Skeletal muscle tissue (tissue), 4 donors: ENCODE measurements around the gene CECR2. TPM values are rescaled to one million over a fixed set of nuclear protein-coding genes. Genes with fewer than 3 reads are reported as not detected.

Experiments used
- H3K27ac ChIP-seq: one replicate; pipeline ENCODE4 v1.7.0; 2013; ENCODE audit warnings: mild to moderate bottlenecking, low read depth, low read length, inconsistent platforms
- H3K27me3 ChIP-seq, 3 donors: one replicate each; pipeline ENCODE4 v1.7.0; 2013; ENCODE audit warnings: low read length in 3 of 3; ENCODE audit not compliant: control insufficient read depth in 3 of 3, insufficient read depth in 3 of 3
- H3K36me3 ChIP-seq, 3 donors: one replicate each; pipeline ENCODE4 v1.7.0; 2013; ENCODE audit warnings: low read length in 3 of 3; ENCODE audit not compliant: control insufficient read depth in 3 of 3, insufficient read depth in 3 of 3
- H3K4me1 ChIP-seq, 3 donors: one replicate each; pipeline ENCODE4 v1.7.0; 2013; ENCODE audit warnings: low read length in 3 of 3, mild to moderate bottlenecking in 3 of 3; ENCODE audit not compliant: control insufficient read depth in 3 of 3, insufficient read depth in 3 of 3
- H3K4me3 ChIP-seq, 3 donors: one replicate each; pipeline ENCODE4 v1.7.0; 2013; ENCODE audit warnings: low read length in 3 of 3
- H3K9ac ChIP-seq, 3 donors: one replicate each; pipeline ENCODE4 v1.7.0; 2013; ENCODE audit warnings: low read length in 3 of 3, mild to moderate bottlenecking in 3 of 3, moderate library complexity in 2 of 3, low read depth in 1 of 3
- H3K9me3 ChIP-seq, 3 donors: one replicate each; pipeline ENCODE4 v1.7.0; 2013; ENCODE audit warnings: low read length in 3 of 3; ENCODE audit not compliant: control insufficient read depth in 3 of 3
- total RNA-seq: library from RNA; depleted of rRNA; stranded (reverse); fragments of >200 nt; gene quantifications from one replicate; pipeline ENCODE4 v1.2.3, GENCODE V29; 2014
- donor health status: Osteomylitis.

CECR2 gene
- total RNA-seq, 1 donor from 2014 or later: 8.9 TPM

DNA sequence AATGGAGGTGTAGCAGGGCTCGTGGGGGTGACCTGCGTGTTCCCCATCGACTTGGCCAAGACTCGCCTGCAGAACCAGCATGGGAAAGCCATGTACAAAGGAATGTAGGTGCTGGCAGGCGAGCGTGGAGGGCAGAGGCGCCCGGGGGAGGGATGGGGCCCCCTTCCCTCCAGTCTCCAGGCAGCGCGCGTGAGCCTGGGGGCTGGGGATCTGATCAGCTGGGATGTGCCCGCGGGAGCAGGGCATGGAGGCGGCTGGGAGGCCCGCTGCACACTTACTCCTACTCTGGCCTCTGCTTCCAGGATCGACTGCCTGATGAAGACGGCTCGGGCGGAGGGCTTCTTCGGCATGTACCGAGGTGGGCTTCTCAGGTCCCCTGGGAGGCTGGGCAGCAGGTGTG is 211.8 kb downstream of the CECR2 start:
- Histone ChIP-seq H3K27me3 (no peaks in the 10 kb centered on the region), H3K36me3 (peaks cover 0 to 6% (median 0%) of the 10 kb centered on the region in 3 donors), H3K27ac (no peak overlapping the region), H3K9ac (no peak overlapping the region), H3K4me1 (peaks cover 0 to 5% (median 4%) of the 10 kb centered on the region in 3 donors), H3K9me3 (no peaks in the 10 kb centered on the region), H3K4me3 (no peak overlapping the region)

DNA sequence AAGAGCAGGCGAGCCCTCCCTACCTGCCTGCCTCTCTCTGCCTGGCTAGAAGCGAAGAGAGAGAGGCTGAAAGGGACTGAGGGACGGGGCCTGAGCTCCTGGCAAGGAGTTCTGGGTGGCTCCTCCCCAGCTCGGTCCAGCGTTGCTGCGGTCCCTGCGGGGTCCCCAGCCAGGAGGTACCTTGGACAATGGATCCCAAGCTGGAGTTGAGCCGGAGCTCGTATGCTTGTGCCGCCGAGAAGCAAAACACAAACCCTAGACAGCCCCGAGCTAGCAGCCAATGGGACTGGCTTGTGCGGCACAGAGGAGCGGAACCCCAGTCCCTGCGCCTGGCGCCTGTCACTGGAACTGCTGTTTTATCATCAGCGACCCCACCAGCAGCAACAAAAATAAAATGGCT is 212.4 kb downstream of the CECR2 start:
- H3K27me3 ChIP-seq: no peaks in the 10 kb centered on the region
- H3K36me3 ChIP-seq: peaks cover 0 to 6% (median 0%) of the 10 kb centered on the region in 3 donors

DNA sequence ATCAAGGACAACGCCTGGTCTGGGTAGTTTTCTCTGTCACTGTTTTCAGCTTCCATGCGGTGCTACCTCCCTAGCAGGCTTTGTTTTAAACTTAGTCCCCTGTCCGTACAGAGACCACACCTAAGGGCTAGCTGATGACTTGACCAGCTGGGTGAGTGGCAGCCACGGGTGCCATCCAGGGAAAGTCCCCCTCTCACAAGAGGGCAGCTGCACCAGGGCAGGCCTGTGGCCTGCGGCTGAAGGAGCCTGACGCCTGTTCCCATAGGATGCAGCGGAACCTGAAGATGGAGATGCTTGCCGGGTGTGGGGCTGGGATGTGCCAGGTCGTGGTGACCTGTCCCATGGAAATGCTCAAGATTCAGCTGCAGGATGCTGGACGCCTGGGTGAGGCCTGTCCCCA is 213.9 kb downstream of the CECR2 start:
- no peak overlapping the region for H3K4me3 ChIP-seq
- peaks cover 0 to 13% (median 0%) of the 10 kb centered on the region in 3 donors for H3K36me3 ChIP-seq

More for the DNA sequence above, 212.4 kb downstream of the CECR2 start:
- H3K9ac ChIP-seq: no peak overlapping the region
- no peak overlapping the region for H3K4me3 ChIP-seq
- peaks cover under 1 to 3% (median under 1%) of the 10 kb centered on the region in 3 donors for H3K4me1 ChIP-seq
- no peak overlapping the region for H3K27ac ChIP-seq
- no peaks in the 10 kb centered on the region for H3K9me3 ChIP-seq

DNA sequence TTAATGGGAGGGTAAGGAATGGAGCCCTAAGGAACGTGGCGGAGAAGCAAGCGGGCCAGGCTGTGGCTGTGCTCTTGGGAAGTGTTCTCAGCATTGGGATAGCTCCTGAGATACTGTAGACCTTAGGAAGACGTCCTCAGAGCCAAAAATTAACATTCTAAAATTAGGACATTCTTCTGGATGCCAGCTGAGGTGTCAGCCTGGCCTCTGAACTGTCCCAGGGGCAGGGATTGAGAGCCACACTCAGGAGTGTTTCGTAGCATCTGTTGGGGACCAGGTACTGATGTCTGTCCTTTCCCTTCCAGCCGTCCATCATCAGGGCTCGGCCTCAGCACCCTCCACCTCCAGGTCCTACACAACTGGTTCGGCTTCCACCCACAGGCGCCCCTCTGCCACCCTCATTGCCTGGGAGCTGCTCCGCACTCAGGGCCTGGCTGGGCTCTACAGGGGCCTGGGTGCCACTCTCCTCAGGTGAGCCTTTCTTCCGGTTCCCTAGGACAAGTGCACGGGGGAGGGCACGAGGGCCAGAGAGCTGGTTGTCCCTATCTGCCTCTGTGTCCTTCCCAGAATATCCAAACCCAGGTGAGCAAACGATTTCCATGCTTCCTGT is 217.7 kb downstream of the CECR2 start:
- no peaks in the 10 kb centered on the region for H3K9me3 ChIP-seq
- no peak overlapping the region for H3K27ac ChIP-seq

More for the DNA sequence above, 213.9 kb downstream of the CECR2 start:
- Histone ChIP-seq H3K27me3 (no peaks in the 10 kb centered on the region), H3K4me1 (peaks cover 4 to 6% (median 5%) of the 10 kb centered on the region in 3 donors), H3K9me3 (no peaks in the 10 kb centered on the region), H3K27ac (no peak overlapping the region), H3K9ac (no peak overlapping the region)

DNA sequence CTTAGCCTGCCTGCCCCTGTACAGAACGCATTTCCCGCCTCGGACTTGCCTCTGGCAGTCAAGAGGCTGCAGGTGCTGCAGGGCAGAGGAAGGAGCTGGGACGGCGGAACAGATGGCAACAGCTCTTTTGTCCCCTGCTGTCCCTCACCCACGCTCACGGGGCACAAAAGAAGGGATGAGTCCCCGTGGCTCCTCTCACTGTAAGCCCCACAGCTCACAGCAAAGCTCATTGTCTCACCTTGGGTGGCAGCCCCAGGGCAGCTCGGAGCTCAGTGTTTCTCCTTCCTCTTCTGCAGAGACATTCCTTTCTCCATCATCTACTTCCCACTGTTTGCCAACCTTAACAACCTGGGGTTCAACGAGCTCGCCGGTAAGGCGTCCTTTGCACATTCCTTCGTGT is 218.4 kb downstream of the CECR2 start:
- Histone ChIP-seq H3K9ac (no peak overlapping the region), H3K4me1 (peaks cover 4 to 6% (median 5%) of the 10 kb centered on the region in 3 donors), H3K27me3 (no peaks in the 10 kb centered on the region), H3K9me3 (no peaks in the 10 kb centered on the region), H3K27ac (no peak overlapping the region), H3K4me3 (no peak overlapping the region), H3K36me3 (peaks cover 16 to 33% (median 25%) of the 10 kb centered on the region in 3 donors)

More for the DNA sequence above, 217.7 kb downstream of the CECR2 start:
- H3K9ac ChIP-seq: no peak overlapping the region
- no peaks in the 10 kb centered on the region for H3K27me3 ChIP-seq
- H3K4me3 ChIP-seq: no peak overlapping the region
- H3K36me3 ChIP-seq: peaks cover 9 to 31% (median 18%) of the 10 kb centered on the region in 3 donors
- H3K4me1 ChIP-seq: peaks cover 4 to 6% (median 5%) of the 10 kb centered on the region in 3 donors

DNA sequence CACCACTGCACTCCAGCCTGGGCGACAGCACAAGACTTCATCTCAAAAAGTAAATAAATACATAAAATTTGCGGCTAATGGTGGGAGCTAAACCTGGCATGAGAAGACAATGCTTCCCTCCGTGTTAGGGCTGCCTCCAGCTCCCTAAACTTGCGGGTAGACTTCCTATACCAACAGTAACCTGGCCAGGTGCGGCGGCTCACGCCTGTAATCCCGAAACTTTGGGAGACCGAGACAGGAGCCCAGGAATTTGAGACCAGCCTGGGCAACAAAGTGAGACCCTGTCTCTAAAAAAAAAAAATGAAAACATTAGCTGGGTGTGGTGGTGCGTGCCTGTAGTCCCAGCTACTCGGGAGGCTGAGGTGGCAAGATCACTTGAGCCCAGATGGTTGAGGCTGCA is 219.3 kb downstream of the CECR2 start:
- Histone ChIP-seq H3K9me3 (no peaks in the 10 kb centered on the region), H3K27me3 (no peaks in the 10 kb centered on the region), H3K36me3 (peaks cover 23 to 40% (median 32%) of the 10 kb centered on the region in 3 donors), H3K9ac (no peak overlapping the region), H3K4me3 (no peak overlapping the region), H3K4me1 (peaks cover 4 to 6% (median 5%) of the 10 kb centered on the region in 3 donors), H3K27ac (no peak overlapping the region)

DNA sequence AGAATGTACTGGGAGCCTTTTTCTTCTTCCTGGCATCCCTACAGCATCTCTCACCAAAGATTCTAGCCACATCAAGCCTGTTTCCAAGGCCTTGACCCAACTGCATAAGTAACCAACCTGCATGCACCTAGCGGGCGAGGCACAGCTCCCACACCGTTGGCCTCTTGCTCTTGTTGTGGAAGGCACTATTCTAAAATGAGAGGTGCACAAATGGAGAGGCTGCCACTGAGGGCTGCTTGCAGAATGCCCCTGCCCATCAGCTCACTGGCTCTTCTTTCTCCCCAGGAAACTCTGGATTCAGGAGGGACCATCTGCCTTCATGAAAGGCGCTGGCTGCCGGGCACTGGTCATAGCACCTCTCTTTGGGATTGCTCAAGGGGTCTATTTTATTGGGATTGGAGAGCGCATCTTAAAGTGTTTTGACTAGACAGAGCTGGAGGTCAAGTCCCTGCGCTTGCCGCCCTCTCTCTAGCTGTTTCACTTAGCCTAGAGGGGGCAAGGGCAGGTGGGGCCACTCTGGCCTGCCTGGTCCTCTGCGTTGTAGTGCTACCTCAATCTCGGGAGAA is 220.6 kb downstream of the CECR2 start:
- Histone ChIP-seq H3K4me1 (peaks cover 4 to 6% (median 5%) of the 10 kb centered on the region in 3 donors), H3K27ac (no peak overlapping the region), H3K4me3 (no peak overlapping the region), H3K9me3 (no peaks in the 10 kb centered on the region), H3K9ac (no peak overlapping the region), H3K27me3 (no peaks in the 10 kb centered on the region), H3K36me3 (peaks cover 34 to 50% (median 44%) of the 10 kb centered on the region in 3 donors)

DNA sequence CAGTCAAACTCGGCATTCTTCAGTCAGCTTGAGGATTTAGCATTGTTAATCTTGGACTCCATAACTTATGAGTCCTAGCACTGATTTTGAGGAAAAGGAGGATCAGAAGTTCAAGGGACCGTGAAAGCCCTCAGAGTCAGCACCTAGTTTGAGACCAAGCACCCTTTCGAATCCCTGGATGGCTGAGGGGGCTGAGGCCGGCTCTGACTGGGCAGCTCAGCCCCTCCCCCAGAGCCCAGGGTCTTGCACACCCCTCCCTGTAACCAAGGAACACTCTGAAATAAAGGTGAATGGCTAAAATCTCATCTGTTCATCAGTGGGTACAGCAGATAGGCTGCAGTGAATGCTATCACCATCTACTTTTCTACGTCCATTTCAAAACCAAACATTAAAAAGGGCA is 221.3 kb downstream of the CECR2 start:
- H3K4me3 ChIP-seq: no peak overlapping the region
- no peak overlapping the region for H3K27ac ChIP-seq
- H3K9me3 ChIP-seq: no peaks in the 10 kb centered on the region
- H3K36me3 ChIP-seq: peaks cover 35 to 56% (median 50%) of the 10 kb centered on the region in 3 donors
- H3K4me1 ChIP-seq: peaks cover 4 to 6% (median 5%) of the 10 kb centered on the region in 3 donors
- no peak overlapping the region for H3K9ac ChIP-seq
- no peaks in the 10 kb centered on the region for H3K27me3 ChIP-seq

DNA sequence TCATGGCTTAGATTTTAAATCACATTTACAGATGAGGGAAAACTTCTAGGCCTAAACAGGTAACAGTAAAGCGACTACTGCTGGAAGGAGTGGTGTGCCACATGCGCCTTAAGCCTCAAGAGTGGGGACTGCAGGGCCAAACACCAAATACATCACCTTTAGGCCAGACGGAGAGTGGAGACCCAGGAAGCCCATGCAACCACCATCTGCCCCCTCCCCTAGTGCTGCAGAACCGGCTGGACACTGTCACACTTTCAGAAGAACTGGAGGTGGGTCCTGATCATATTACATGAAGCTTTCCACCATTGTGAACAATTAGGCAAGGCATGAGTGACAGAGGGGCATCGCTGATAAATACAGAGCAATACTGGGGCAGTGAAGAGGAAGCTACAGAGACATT is 222.9 kb downstream of the CECR2 start:
- H3K27me3 ChIP-seq: no peaks in the 10 kb centered on the region
- no peak overlapping the region for H3K9ac ChIP-seq
- peaks cover 44 to 61% (median 61%) of the 10 kb centered on the region in 3 donors for H3K36me3 ChIP-seq
- no peak overlapping the region for H3K27ac ChIP-seq
- H3K4me3 ChIP-seq: no peak overlapping the region
- H3K4me1 ChIP-seq: no peaks in the 10 kb centered on the region
- no peaks in the 10 kb centered on the region for H3K9me3 ChIP-seq

DNA sequence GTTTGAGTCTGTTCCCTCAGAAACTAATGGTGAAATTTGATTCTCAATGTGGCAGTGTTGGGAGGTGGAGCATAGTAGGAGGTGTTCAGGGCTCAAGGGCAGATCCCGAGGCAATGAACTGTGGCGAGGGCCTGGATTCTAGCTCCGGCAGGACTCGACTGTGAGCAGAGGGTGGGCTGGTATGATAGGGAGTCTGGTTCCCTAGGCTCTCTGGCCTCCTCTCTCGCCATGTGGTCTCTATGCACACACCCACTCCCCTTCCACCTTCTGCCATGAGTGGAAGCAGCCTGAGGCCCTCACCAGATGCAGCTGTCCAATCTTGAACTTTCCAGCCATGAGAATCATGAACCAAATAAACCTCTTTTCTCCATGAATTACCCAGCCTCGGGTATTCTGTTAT is 227.0 kb downstream of the CECR2 start:
- H3K4me3 ChIP-seq: no peak overlapping the region
- no peaks in the 10 kb centered on the region for H3K9me3 ChIP-seq
- H3K4me1 ChIP-seq: no peaks in the 10 kb centered on the region
- peaks cover 65 to 74% (median 68%) of the 10 kb centered on the region in 3 donors for H3K36me3 ChIP-seq
- H3K9ac ChIP-seq: no peak overlapping the region
- H3K27ac ChIP-seq: no peak overlapping the region
- no peaks in the 10 kb centered on the region for H3K27me3 ChIP-seq
